GM12878 (cell line): ENCODE results near the gene GALNT9. TPM values are rescaled to one million over a fixed set of nuclear protein-coding genes. Genes with fewer than 3 reads are reported as not detected.

Experiments used
- ATAC-seq: fragments of 200-7000 bp; cut with Tn5 transposase; 3 replicates; pipeline ENCODE4 v1.9.1; 2020; ENCODE audit warnings: mild to moderate bottlenecking, moderate library complexity
- BruUV-seq: library from RNA; stranded (reverse); fragments of 400-500 nt; replicated peaks from 2 replicates; lab custom pipeline; 2021; lab: Mats Ljungman, UMichigan
- CTCF ChIA-PET: fragments of 300-600 bp; sonication (Branson Sonifier 250); formaldehyde crosslinking; extraction: SDS; loops from one replicate; lab custom pipeline; 2021; ENCODE audit warnings: inconsistent platforms; lab: Yijun Ruan, JAX
- POLR2A ChIA-PET: fragments of 350-600 bp; formaldehyde crosslinking; extraction: SDS; loops from one replicate; lab custom pipeline; 2021; ENCODE audit warnings: inconsistent platforms; lab: Charles Lee
- RAD21 ChIA-PET: fragments of 300-600 bp; sonication (Branson Sonifier 250); formaldehyde crosslinking; loops from one replicate; lab custom pipeline; 2023; ENCODE audit warnings: antibody characterized with exemption; ENCODE audit not compliant: unreplicated experiment; lab: Charles Lee
- SMC1A ChIA-PET: fragments of 300-600 bp; sonication (Branson Sonifier 250); formaldehyde crosslinking; loops from one replicate; lab custom pipeline; 2023; ENCODE audit not compliant: unreplicated experiment, uncharacterized antibody; lab: Charles Lee
- DNase-seq: peaks from one replicate; pipeline ENCODE4 v3.0.0-alpha.2; 2011; ENCODE audit warnings: low read depth, low spot score
- FAIRE-seq: peaks from 3 replicates; lab custom pipeline; 2011; peaks lifted over from hg19 to GRCh38; lab: Jason Lieb, UNC
- H2AFZ ChIP-seq: 2 replicates; pipeline ENCODE4 v1.6.0; 2011; ENCODE audit warnings: low read depth, low read length, control low read depth; ENCODE audit not compliant: control insufficient read depth
- H3K27ac ChIP-seq: 2 replicates; pipeline ENCODE4 v1.5.1; 2011; ENCODE audit warnings: control low read depth; ENCODE audit not compliant: control insufficient read depth, insufficient read depth
- H3K27me3 ChIP-seq, 2 experiments: replicated peaks in 1 of 2; 2 replicates each; pipeline versions ENCODE4 v1.6.0 to v1.6.1; 2011; ENCODE audit warnings: low read length in 1 of 2; ENCODE audit not compliant: control insufficient read depth in 2 of 2, insufficient read depth in 2 of 2
- H3K36me3 ChIP-seq, 2 experiments: 2 replicates each; pipeline ENCODE4 v1.5.1; 2011; ENCODE audit warnings: low read length in 1 of 2; ENCODE audit not compliant: control insufficient read depth in 2 of 2, insufficient read depth in 2 of 2
- H3K4me1 ChIP-seq: 2 replicates; pipeline ENCODE4 v1.6.1; 2011; ENCODE audit warnings: mild to moderate bottlenecking, low read length, moderate library complexity, mixed read lengths; ENCODE audit not compliant: control insufficient read depth, insufficient read depth
- H3K4me2 ChIP-seq: 2 replicates; pipeline ENCODE4 v1.6.0; 2011; ENCODE audit warnings: control low read depth; ENCODE audit not compliant: control insufficient read depth, insufficient read depth
- H3K4me3 ChIP-seq: fragments of 200-600 bp; sonication (generic); 2 replicates; pipeline ENCODE4 v1.5.1; 2016
- H3K79me2 ChIP-seq: 2 replicates; pipeline ENCODE4 v1.6.0; 2011; ENCODE audit warnings: low read length; ENCODE audit not compliant: control insufficient read depth, insufficient read depth
- H3K9ac ChIP-seq: 2 replicates; pipeline ENCODE4 v1.8.0; 2011; ENCODE audit warnings: low read length, control low read depth, mixed read lengths; ENCODE audit not compliant: control insufficient read depth, insufficient read depth
- H3K9me3 ChIP-seq: replicated peaks from 3 replicates; pipeline ENCODE4 v1.5.1; 2011; ENCODE audit warnings: mild to moderate bottlenecking, low read length; ENCODE audit not compliant: control insufficient read depth, insufficient read depth
- H4K20me1 ChIP-seq: 2 replicates; pipeline ENCODE4 v1.6.0; 2011; ENCODE audit not compliant: control insufficient read depth, insufficient read depth
- CEBPZ ChIP-seq: fragments of 150-350 bp; IDR thresholded peaks from 2 replicates; pipeline ENCODE4 v1.6.1; 2016; ENCODE audit warnings: low read depth, low read length
- ELK1 ChIP-seq: IDR thresholded peaks from 2 replicates; pipeline ENCODE4 v1.6.1; 2012; ENCODE audit warnings: low read depth, low read length, improper control_type of control experiment
- EZH2 ChIP-seq: IDR thresholded peaks from 2 replicates; pipeline ENCODE4 v1.6.1; 2012; ENCODE audit warnings: low read depth, mild to moderate bottlenecking, control low read depth, inconsistent platforms, low read length, borderline replicate concordance; ENCODE audit not compliant: control insufficient read depth
- LARP7 ChIP-seq: fragments of 450-650 bp; IDR thresholded peaks from 2 replicates; pipeline ENCODE4 v1.6.1; 2017; ENCODE audit warnings: mild to moderate bottlenecking
- NR2C2 ChIP-seq: IDR thresholded peaks from 2 replicates; pipeline ENCODE4 v1.6.1; 2011; ENCODE audit warnings: borderline replicate concordance, low read depth; ENCODE audit not compliant: control insufficient read depth, insufficient read length
- REST ChIP-seq: IDR thresholded peaks from 2 replicates; pipeline ENCODE4 v1.6.1; 2012; ENCODE audit warnings: mild to moderate bottlenecking, low read depth, low read length
- TCF7 ChIP-seq: IDR thresholded peaks from 2 replicates; pipeline ENCODE4 v1.6.1; 2014; ENCODE audit warnings: antibody characterized with exemption, borderline replicate concordance
- ZBED1 ChIP-seq: IDR thresholded peaks from 2 replicates; pipeline ENCODE4 v1.6.1; 2016; ENCODE audit warnings: borderline replicate concordance
- ZNF274 ChIP-seq: IDR thresholded peaks from one replicate; pipeline ENCODE4 v1.8.0; 2011; ENCODE audit not compliant: insufficient read length, insufficient read depth
- ZNF592 ChIP-seq: fragments of 450-650 bp; IDR thresholded peaks from 2 replicates; pipeline ENCODE4 v1.6.1; 2017; ENCODE audit warnings: mild to moderate bottlenecking, moderate library complexity
- ZSCAN29 ChIP-seq: fragments of 450-650 bp; IDR thresholded peaks from 2 replicates; pipeline ENCODE4 v1.6.1; 2017; ENCODE audit warnings: mild to moderate bottlenecking, moderate library complexity
- WGBS: methylation state at CpG from one replicate; pipeline ENCODE4 v1.1.6; 2016; ENCODE audit warnings: low lambda C conversion rate; ENCODE audit not compliant: insufficient replicate concordance, insufficient coverage; ENCODE audit errors: missing lambda C conversion rate; 5-methylcytosine and 5-hydroxymethylcytosine counted together
- in situ Hi-C: fragments of 300-500 bp; cut with MboI; formaldehyde crosslinking; loops from 9 replicates; pipeline ENCODE4 v1.14.3; 2018; ENCODE audit warnings: mixed read lengths
- intact Hi-C: fragments of 100-400 bp; cut with micrococcal nuclease; formaldehyde crosslinking; loops from one replicate; pipeline ENCODE4 v1.14.2; 2022; ENCODE audit not compliant: unreplicated experiment
- polyA plus RNA-seq, 11 experiments: library from polyadenylated mRNA; depleted of rRNA in 4 of 11; unstranded in 6 of 11; stranded (reverse) in 5 of 11; fragments of >200 nt; fragmentation: Nextera tagmentation in 4 of 11; fragmentation: Illumina TruSeq in 1 of 11; extraction: Ambion mirVana in 4 of 11; extraction: Trizol in 1 of 11; gene quantifications; 1 replicate in 1 of 11; 2 replicates in 10 of 11; pipeline versions ENCODE4 v1.2.1 to v1.2.3, GENCODE V29; 2011 to 2016; ENCODE audit warnings: inconsistent platforms in 2 of 11, missing spikeins in 2 of 11, low read depth in 1 of 11
- total RNA-seq, 4 experiments: library from RNA; depleted of rRNA in 3 of 4; stranded (reverse); fragments of >200 nt in 3 of 4; fragmentation: Illumina TruSeq in 1 of 4; extraction: Trizol in 1 of 4; gene quantifications; 2 replicates each; pipeline versions ENCODE4 v1.2.1 to v1.2.3, GENCODE V29; 2013 to 2021

GALNT9 gene
- total and polyA plus RNA-seq, 10 of the 15 experiments (the other 5 are each of a cell fraction or from before 2014, with no cell fraction given): 0.04 TPM; not detected in 9

GRCh38 chr12:132343294-132344004 is 14.1 kb upstream of the GALNT9 start:
- in situ Hi-C loops: no loop called here
- intact Hi-C loops: no loop called here
- H3K27ac ChIP-seq: no peak overlapping the region
- WGBS: 49% methylated on average over 23 of the region's 23 CpGs
- RAD21 ChIA-PET: no interaction called here
- no peaks in the 10 kb centered on the region for H4K20me1 ChIP-seq
- no peak overlapping the region for H3K4me2 ChIP-seq
- no TSS peak for BruUV-seq
- no peak for DNase-seq
- ATAC-seq: no peak
- no peaks in the 10 kb centered on the region; the same call in 2 of the 3 replicates for H3K9me3 ChIP-seq
- no peaks in the 10 kb centered on the region for H3K79me2 ChIP-seq
- POLR2A ChIA-PET: no interaction called here
- SMC1A ChIA-PET: no interaction called here
- no peaks in the 10 kb centered on the region for H3K4me1 ChIP-seq
- H3K4me3 ChIP-seq: no peak overlapping the region
- H2AFZ ChIP-seq: no peak overlapping the region
- H3K27me3 ChIP-seq: no peaks in the 10 kb centered on the region
- FAIRE-seq: no peak
- no peaks in the 10 kb centered on the region for H3K36me3 ChIP-seq
- CTCF ChIA-PET: no interaction called here
- H3K9ac ChIP-seq: no peak overlapping the region
- TF ChIP-seq ZBED1 (no peak), ZNF592 (no peak), NR2C2 (no peak), LARP7 (no peak), ZSCAN29 (no peak), TCF7 (no peak), CEBPZ (no peak), REST (no peak), ZNF274 (no peak), EZH2 (no peak), ELK1 (no peak)
